Right ventricle myocardium superior (tissue), 1 donor: Measurements from ENCODE around the gene LRMDA. TPM values are rescaled to one million over a fixed set of nuclear protein-coding genes. Genes with fewer than 3 reads are reported as not detected.
"Not testable (repeated sequence)": the region's sequence is repeated elsewhere in the genome, so short reads cannot be mapped to it uniquely, and the experiment has no call there.

ENCODE experiments used
- ATAC-seq: fragments of 200-7000 bp; cut with Tn5 transposase; one replicate; pipeline ENCODE4 v1.9.1; 2020; ENCODE audit warnings: mild to moderate bottlenecking; ENCODE audit not compliant: poor library complexity
- DNase-seq: peaks from one replicate; pipeline ENCODE4 v3.0.0-alpha.2; 2020
- intact Hi-C: fragments of 100-400 bp; cut with DNase I; formaldehyde crosslinking; loops from one replicate; pipeline ENCODE4 v1.11.2; 2022
- microRNA-seq: library from miRNA; unstranded; fragments of <30 nt; microRNA quantifications from one replicate; pipeline ENCODE4 v1.2.0, GENCODE V29; 2020
- total RNA-seq: library from RNA; stranded (reverse); fragmentation: NEBNext Ultra II Directional; extraction: Animal tissue kit (Norgen Biotek cat#: 25700); gene quantifications from one replicate; pipeline ENCODE4 v1.2.1, GENCODE V29; 2021
- donor health status: DM: no; HTN: yes; CAD: no; lungs with severe emphysema.

The LRMDA gene
- total RNA-seq, 1 donor from 2014 or later: 26.3 TPM

- intact Hi-C loops: loop anchor here (10.0 kb wide), 1 partner anchor 430 kb away; no protein-coding TSS in a partner anchor
- ATAC-seq (no peak), DNase-seq (no peak)
Measured at GRCh38 chr10:76555067-76555670, 1123.7 kb downstream of the LRMDA start.

- no peak for ATAC-seq
- no peak for DNase-seq
- intact Hi-C loops: loop anchor here (10.0 kb wide), 1 partner anchor 427 kb away; no protein-coding TSS in a partner anchor
Measured at GRCh38 chr10:76557366-76557765, 1125.9 kb downstream of the LRMDA start.

GRCh38 chr10:76558586-76558985, 1127.2 kb downstream of the LRMDA start:
- ATAC-seq: peak; percentile 52
- DNase-seq: no peak
- intact Hi-C loops: loop anchor here (10.0 kb wide), 1 partner anchor 426 kb away; no protein-coding TSS in a partner anchor

- ATAC-seq: no peak
- DNase-seq: no peak
- intact Hi-C loops: loop anchor here (10.0 kb wide), 1 partner anchor 426 kb away; no protein-coding TSS in a partner anchor
Measured at GRCh38 chr10:76558996-76559891, 1127.8 kb downstream of the LRMDA start.

GRCh38 chr10:76559892-76560220, 1128.4 kb downstream of the LRMDA start:
- DNase-seq (no peak), ATAC-seq (no peak)
- intact Hi-C loops: loop anchor here (10.0 kb wide), 1 partner anchor 425 kb away; no protein-coding TSS in a partner anchor

- no peak for DNase-seq
- no peak for ATAC-seq
- intact Hi-C loops: no loop called here
Measured at GRCh38 chr10:76560338-76560737, 1128.9 kb downstream of the LRMDA start.

- intact Hi-C loops: no loop called here
- DNase-seq (no peak), ATAC-seq (no peak)
Measured at GRCh38 chr10:76563286-76563685, 1131.9 kb downstream of the LRMDA start.

- intact Hi-C loops: no loop called here
- DNase-seq: no peak
- no peak for ATAC-seq
Measured at GRCh38 chr10:76572021-76572420, 1140.6 kb downstream of the LRMDA start.

GRCh38 chr10:76576276-76576962, 1145.0 kb downstream of the LRMDA start:
- DNase-seq (peak; percentile 49), ATAC-seq (peak; percentile 96)
- intact Hi-C loops: no loop called here

- ATAC-seq (no peak), DNase-seq (no peak)
- intact Hi-C loops: no loop called here
Measured at GRCh38 chr10:76577455-76577854, 1146.0 kb downstream of the LRMDA start.

- no peak for ATAC-seq
- intact Hi-C loops: no loop called here
- DNase-seq: no peak
Measured at GRCh38 chr10:76581506-76582256, 1150.3 kb downstream of the LRMDA start.

GRCh38 chr10:76582531-76582930, 1151.1 kb downstream of the LRMDA start:
- DNase-seq (no peak), ATAC-seq (no peak)
- intact Hi-C loops: no loop called here

GRCh38 chr10:76583711-76584161, 1152.3 kb downstream of the LRMDA start:
- intact Hi-C loops: no loop called here
- ATAC-seq: no peak
- DNase-seq: no peak

- intact Hi-C loops, DNase-seq, ATAC-seq: not testable (repeated sequence)
Measured at GRCh38 chr10:76584466-76584865, 1153.0 kb downstream of the LRMDA start.

Small RNA genes within 50 kb of the gene (microRNA-seq; reads per million reads assigned to microRNA genes)
- not detected for gene MIR606

Other genes with a start within 250 kb of the LRMDA start
- gene VDAC2, start 220.8 kb upstream of the LRMDA start, total RNA-seq: 486 TPM
- 34.0 TPM for gene COMTD1, start 195.7 kb upstream of the LRMDA start, total RNA-seq
- gene ZNF503, start 29.9 kb upstream of the LRMDA start, total RNA-seq: 6.8 TPM